H1 (cell line): Measurements from ENCODE around the gene SPCS3. TPM values are rescaled to one million over a fixed set of nuclear protein-coding genes. Genes with fewer than 3 reads are reported as not detected.

Experiments
- PHF8 ChIP-seq: fragments of 200-600 bp; sonication (generic); conservative IDR thresholded peaks from 2 replicates; pipeline ENCODE4 v1.7.1; 2012; ENCODE audit warnings: low read depth, mild to moderate bottlenecking, inconsistent platforms, low read length, moderate library complexity
- TAF7 ChIP-seq: optimal IDR thresholded peaks from 2 replicates; pipeline ENCODE3; 2011; ENCODE audit warnings: low read depth, mild to moderate bottlenecking, inconsistent platforms, low read length, moderate library complexity, borderline replicate concordance
- polyA plus RNA-seq, 7 experiments: library from polyadenylated mRNA; depleted of rRNA in 3 of 7; stranded (reverse) in 5 of 7; unstranded in 2 of 7; fragments of >200 nt in 5 of 7; fragments of 200-250 nt in 2 of 7; gene quantifications; 1 replicate in 5 of 7; 2 replicates in 1 of 7; 4 replicates in 1 of 7; pipeline versions ENCODE4 v1.2.1 to v1.2.3, GENCODE V29; 2011 to 2013; ENCODE audit warnings: missing spikeins in 2 of 7, mixed read lengths in 2 of 7
- total RNA-seq: library from RNA; stranded (reverse); fragmentation: NEBNext Ultra II Directional; extraction: Animal tissue kit (Norgen Biotek cat#: 25700); gene quantifications from 2 replicates; pipeline ENCODE4 v1.2.1, GENCODE V29; 2021

SPCS3 gene
- total and polyA plus RNA-seq, 2 of the 8 experiments (the other 6 are each of a cell fraction or from before 2014, with no cell fraction given), result 18.4 to 117 TPM

GRCh38 chr4:176270669-176271068 lies 49.1 kb upstream of the SPCS3 start (continued):
- TF ChIP-seq TAF7, result no peak
- no peak for TF ChIP-seq PHF8
